ENCODE measurements around the gene KCTD18.

KCTD18 gene

GRCh38 chr2:200484934-200485333 lies 24.9 kb downstream of the KCTD18 start:
- Histone ChIP-seq H3K9me3 (ENCODE audit: control insufficient read depth in 1 of 2, low read length in 2 of 2) (no peaks in the 10 kb centered on the region), H3K27ac (ENCODE audit: low read length) (no peak overlapping the region), H3K4me3 (ENCODE audit: low read depth in 1 of 2, low read length in 2 of 2) (no peak overlapping the region)

GRCh38 chr2:200483729-200484198 lies 26.1 kb downstream of the KCTD18 start:
- Histone ChIP-seq H3K27ac (ENCODE audit: low read length) (no peak overlapping the region), H3K27me3 (ENCODE audit: low read depth, low read length) (no peaks in the 10 kb centered on the region), H3K4me1 (ENCODE audit: control insufficient read depth in 1 of 2, insufficient read depth in 2 of 2, low read length in 2 of 2) (no peaks in the 10 kb centered on the region), H3K4me3 (ENCODE audit: low read depth in 1 of 2, low read length in 2 of 2) (no peak overlapping the region), H3K36me3 (ENCODE audit: control insufficient read depth in 1 of 2, insufficient read depth in 2 of 2, low read length in 2 of 2) (peaks cover 0 to 3% of the 10 kb centered on the region in 2 donors), H3K9me3 (ENCODE audit: control insufficient read depth in 1 of 2, low read length in 2 of 2) (no peaks in the 10 kb centered on the region)

More at GRCh38 chr2:200484934-200485333, 24.9 kb downstream of the KCTD18 start:
- Histone ChIP-seq H3K36me3 (ENCODE audit: control insufficient read depth in 1 of 2, insufficient read depth in 2 of 2, low read length in 2 of 2) (peaks cover 4 to 11% of the 10 kb centered on the region in 2 donors), H3K27me3 (ENCODE audit: low read depth, low read length) (no peaks in the 10 kb centered on the region), H3K4me1 (ENCODE audit: control insufficient read depth in 1 of 2, insufficient read depth in 2 of 2, low read length in 2 of 2) (no peaks in the 10 kb centered on the region)

GRCh38 chr2:200482194-200482593 lies 27.7 kb downstream of the KCTD18 start:
- no peaks in the 10 kb centered on the region for H3K4me1 ChIP-seq (ENCODE audit: control insufficient read depth in 1 of 2, insufficient read depth in 2 of 2, low read length in 2 of 2)
- no peak overlapping the region for H3K4me3 ChIP-seq (ENCODE audit: low read depth in 1 of 2, low read length in 2 of 2)
- H3K36me3 ChIP-seq (ENCODE audit: control insufficient read depth in 1 of 2, insufficient read depth in 2 of 2, low read length in 2 of 2): peaks cover 0 to 3% of the 10 kb centered on the region in 2 donors
- H3K27me3 ChIP-seq (ENCODE audit: low read depth, low read length): no peaks in the 10 kb centered on the region
- H3K9me3 ChIP-seq (ENCODE audit: control insufficient read depth in 1 of 2, low read length in 2 of 2): no peaks in the 10 kb centered on the region
- no peak overlapping the region for H3K27ac ChIP-seq (ENCODE audit: low read length)

- no peak overlapping the region for H3K4me3 ChIP-seq (ENCODE audit: low read depth in 1 of 2, low read length in 2 of 2)
- peaks cover 6 to 13% of the 10 kb centered on the region in 2 donors for H3K36me3 ChIP-seq (ENCODE audit: control insufficient read depth in 1 of 2, insufficient read depth in 2 of 2, low read length in 2 of 2)
- H3K27me3 ChIP-seq (ENCODE audit: low read depth, low read length): no peaks in the 10 kb centered on the region
- no peaks in the 10 kb centered on the region for H3K9me3 ChIP-seq (ENCODE audit: control insufficient read depth in 1 of 2, low read length in 2 of 2)
- H3K27ac ChIP-seq (ENCODE audit: low read length): no peak overlapping the region
- no peaks in the 10 kb centered on the region for H3K4me1 ChIP-seq (ENCODE audit: control insufficient read depth in 1 of 2, insufficient read depth in 2 of 2, low read length in 2 of 2)
These were observed 30.1 kb downstream of the KCTD18 start for GRCh38 chr2:200479692-200480265.

- H3K27me3 ChIP-seq (ENCODE audit: low read depth, low read length): no peaks in the 10 kb centered on the region
- H3K36me3 ChIP-seq (ENCODE audit: control insufficient read depth in 1 of 2, insufficient read depth in 2 of 2, low read length in 2 of 2): peaks cover 18 to 20% of the 10 kb centered on the region in 2 donors
- H3K4me3 ChIP-seq (ENCODE audit: low read depth in 1 of 2, low read length in 2 of 2): peak overlapping the region in 1 of 2 donors; percentile 14
- no peaks in the 10 kb centered on the region for H3K9me3 ChIP-seq (ENCODE audit: control insufficient read depth in 1 of 2, low read length in 2 of 2)
- H3K4me1 ChIP-seq (ENCODE audit: control insufficient read depth in 1 of 2, insufficient read depth in 2 of 2, low read length in 2 of 2): no peaks in the 10 kb centered on the region
- peak overlapping the region; percentile 14 for H3K27ac ChIP-seq (ENCODE audit: low read length)
These were observed 32.2 kb downstream of the KCTD18 start for GRCh38 chr2:200477667-200478131.

GRCh38 chr2:200476836-200477235 lies 33.0 kb downstream of the KCTD18 start:
- Histone ChIP-seq H3K36me3 (ENCODE audit: control insufficient read depth in 1 of 2, insufficient read depth in 2 of 2, low read length in 2 of 2) (peaks cover 18 to 24% of the 10 kb centered on the region in 2 donors), H3K4me1 (ENCODE audit: control insufficient read depth in 1 of 2, insufficient read depth in 2 of 2, low read length in 2 of 2) (no peaks in the 10 kb centered on the region), H3K27ac (ENCODE audit: low read length) (peak overlapping the region; percentile 14), H3K9me3 (ENCODE audit: control insufficient read depth in 1 of 2, low read length in 2 of 2) (no peaks in the 10 kb centered on the region), H3K4me3 (ENCODE audit: low read depth in 1 of 2, low read length in 2 of 2) (peak overlapping the region; percentile 5 to 34), H3K27me3 (ENCODE audit: low read depth, low read length) (no peaks in the 10 kb centered on the region)

GRCh38 chr2:200475795-200476194 lies 34.1 kb downstream of the KCTD18 start:
- H3K27me3 ChIP-seq (ENCODE audit: low read depth, low read length): no peaks in the 10 kb centered on the region
- H3K4me3 ChIP-seq (ENCODE audit: low read depth in 1 of 2, low read length in 2 of 2): no peak overlapping the region
- H3K4me1 ChIP-seq (ENCODE audit: control insufficient read depth in 1 of 2, insufficient read depth in 2 of 2, low read length in 2 of 2): no peaks in the 10 kb centered on the region
- no peak overlapping the region for H3K27ac ChIP-seq (ENCODE audit: low read length)
- peaks cover 18 to 29% of the 10 kb centered on the region in 2 donors for H3K36me3 ChIP-seq (ENCODE audit: control insufficient read depth in 1 of 2, insufficient read depth in 2 of 2, low read length in 2 of 2)
- H3K9me3 ChIP-seq (ENCODE audit: control insufficient read depth in 1 of 2, low read length in 2 of 2): no peaks in the 10 kb centered on the region

GRCh38 chr2:200472853-200473464 lies 36.9 kb downstream of the KCTD18 start:
- Histone ChIP-seq H3K9me3 (ENCODE audit: control insufficient read depth in 1 of 2, low read length in 2 of 2) (no peaks in the 10 kb centered on the region), H3K4me3 (ENCODE audit: low read depth in 1 of 2, low read length in 2 of 2) (no peak overlapping the region), H3K27me3 (ENCODE audit: low read depth, low read length) (no peaks in the 10 kb centered on the region), H3K4me1 (ENCODE audit: control insufficient read depth in 1 of 2, insufficient read depth in 2 of 2, low read length in 2 of 2) (peaks cover 0 to 9% of the 10 kb centered on the region in 2 donors), H3K36me3 (ENCODE audit: control insufficient read depth in 1 of 2, insufficient read depth in 2 of 2, low read length in 2 of 2) (peaks cover 22 to 40% of the 10 kb centered on the region in 2 donors), H3K27ac (ENCODE audit: low read length) (no peak overlapping the region)

- Histone ChIP-seq H3K9me3 (ENCODE audit: control insufficient read depth in 1 of 2, low read length in 2 of 2) (no peaks in the 10 kb centered on the region), H3K36me3 (ENCODE audit: control insufficient read depth in 1 of 2, insufficient read depth in 2 of 2, low read length in 2 of 2) (peaks cover 30 to 40% of the 10 kb centered on the region in 2 donors), H3K4me3 (ENCODE audit: low read depth in 1 of 2, low read length in 2 of 2) (no peak overlapping the region), H3K27me3 (ENCODE audit: low read depth, low read length) (no peaks in the 10 kb centered on the region), H3K27ac (ENCODE audit: low read length) (no peak overlapping the region), H3K4me1 (ENCODE audit: control insufficient read depth in 1 of 2, insufficient read depth in 2 of 2, low read length in 2 of 2) (peaks cover 0 to 13% of the 10 kb centered on the region in 2 donors)
These were observed 37.8 kb downstream of the KCTD18 start for GRCh38 chr2:200471928-200472645.

GRCh38 chr2:200471324-200471848 lies 38.5 kb downstream of the KCTD18 start:
- H3K9me3 ChIP-seq (ENCODE audit: control insufficient read depth in 1 of 2, low read length in 2 of 2): no peaks in the 10 kb centered on the region
- peaks cover 30 to 40% of the 10 kb centered on the region in 2 donors for H3K36me3 ChIP-seq (ENCODE audit: control insufficient read depth in 1 of 2, insufficient read depth in 2 of 2, low read length in 2 of 2)

GRCh38 chr2:200470230-200470629 lies 39.6 kb downstream of the KCTD18 start:
- no peaks in the 10 kb centered on the region for H3K9me3 ChIP-seq (ENCODE audit: control insufficient read depth in 1 of 2, low read length in 2 of 2)
- H3K4me1 ChIP-seq (ENCODE audit: control insufficient read depth in 1 of 2, insufficient read depth in 2 of 2, low read length in 2 of 2): peaks cover 0 to 15% of the 10 kb centered on the region in 2 donors
- no peaks in the 10 kb centered on the region for H3K27me3 ChIP-seq (ENCODE audit: low read depth, low read length)
- peak overlapping the region; percentile 53 for H3K27ac ChIP-seq (ENCODE audit: low read length)
- peaks cover 24 to 40% of the 10 kb centered on the region in 2 donors for H3K36me3 ChIP-seq (ENCODE audit: control insufficient read depth in 1 of 2, insufficient read depth in 2 of 2, low read length in 2 of 2)
- no peak overlapping the region for H3K4me3 ChIP-seq (ENCODE audit: low read depth in 1 of 2, low read length in 2 of 2)

More at GRCh38 chr2:200471324-200471848, 38.5 kb downstream of the KCTD18 start:
- Histone ChIP-seq H3K27me3 (ENCODE audit: low read depth, low read length) (no peaks in the 10 kb centered on the region), H3K4me3 (ENCODE audit: low read depth in 1 of 2, low read length in 2 of 2) (no peak overlapping the region), H3K4me1 (ENCODE audit: control insufficient read depth in 1 of 2, insufficient read depth in 2 of 2, low read length in 2 of 2) (peaks cover 0 to 15% of the 10 kb centered on the region in 2 donors), H3K27ac (ENCODE audit: low read length) (no peak overlapping the region)

Measured in muscle layer of duodenum (tissue), 2 donors.